Fibroblast of skin of scalp (primary cell): Measurements from ENCODE around the gene BRI3BP.
"Not testable (repeated sequence)": the region's sequence is repeated elsewhere in the genome, so short reads cannot be mapped to it uniquely, and the experiment has no call there.

ENCODE experiments used
- DNase-seq: peaks from one replicate; pipeline ENCODE4 v3.0.0-alpha.2; 2013

Gene BRI3BP

GRCh38 chr12:125069616-125070015 lies 76.2 kb downstream of the BRI3BP start:
- no peak for DNase-seq

DNA sequence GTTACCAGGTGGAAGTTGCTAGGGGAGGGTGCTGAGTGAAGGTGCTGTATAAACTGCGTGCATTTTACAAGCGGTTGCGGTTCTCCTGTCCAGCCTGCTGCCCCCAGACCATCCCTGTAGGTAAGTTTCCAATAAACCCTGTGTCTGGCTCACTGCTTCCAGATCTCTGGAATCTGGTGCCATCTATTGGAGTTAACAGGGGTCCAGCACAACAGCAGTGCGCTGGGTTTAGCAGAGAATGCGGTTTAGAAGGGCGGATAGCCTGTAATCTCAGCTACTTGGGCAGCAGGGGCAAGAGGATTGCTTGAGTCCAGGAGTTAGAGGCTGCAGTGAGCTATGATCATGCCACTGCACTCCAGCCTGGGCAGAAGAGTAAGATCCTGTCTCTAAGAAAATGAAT lies 76.7 kb downstream of the BRI3BP start:
- DNase-seq, result no peak

DNA sequence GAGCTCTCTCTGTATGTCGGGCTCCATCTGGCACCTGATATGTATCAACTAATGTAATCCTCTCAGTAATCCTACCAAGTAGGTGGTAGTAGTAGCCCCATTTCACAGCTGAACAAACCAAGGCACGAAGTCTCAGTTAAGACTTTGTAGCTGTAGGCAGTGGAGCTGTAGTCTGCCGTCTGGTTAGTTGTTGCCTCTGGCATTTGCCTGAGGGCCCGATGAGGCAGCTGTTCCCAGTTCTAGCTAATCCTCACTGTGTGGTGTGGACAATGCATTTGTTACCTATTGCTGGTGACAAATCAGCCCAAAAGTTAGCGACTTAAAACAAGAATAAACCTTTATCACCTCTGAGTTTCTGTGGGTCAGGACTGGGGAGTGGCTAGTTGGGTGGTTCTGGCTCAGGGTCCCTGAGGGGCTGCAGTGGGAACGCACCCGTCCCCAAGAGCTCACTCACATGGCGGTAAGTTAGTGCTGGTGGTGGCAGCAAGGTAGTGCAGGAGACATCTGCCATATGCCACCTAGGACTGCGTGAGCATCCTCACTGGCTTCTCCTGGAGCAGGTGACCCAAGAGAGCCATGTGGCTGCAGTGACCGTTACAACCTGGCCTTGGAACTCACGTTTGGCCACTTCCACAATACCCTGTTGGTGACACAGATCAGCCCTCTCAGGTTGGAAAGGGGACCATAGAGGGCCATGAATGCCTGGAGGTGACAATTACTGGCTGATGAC lies 77.4 kb downstream of the BRI3BP start:
- no peak for DNase-seq

- DNase-seq, result no peak
Observed at GRCh38 chr12:125071456-125071855, 78.0 kb downstream of the BRI3BP start.

DNA sequence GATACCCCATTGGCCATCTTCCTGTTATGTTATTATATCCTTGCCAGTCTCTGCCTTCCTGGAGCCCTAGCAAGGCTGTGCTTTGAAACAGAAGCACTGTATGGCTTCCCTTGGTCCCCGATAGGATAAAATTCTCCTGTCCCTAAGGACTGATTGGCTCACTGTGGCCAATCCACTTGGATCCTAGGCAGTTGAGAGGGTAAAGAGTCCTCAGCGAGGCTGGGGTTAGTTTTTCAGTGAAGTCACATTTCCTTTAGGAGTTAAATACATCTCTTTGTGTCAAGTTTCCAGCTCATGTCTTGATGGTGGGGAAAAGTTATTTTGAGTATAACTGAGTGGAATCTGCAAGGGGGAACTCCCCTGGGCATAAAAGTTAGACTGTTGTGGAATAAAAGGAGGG lies 79.1 kb downstream of the BRI3BP start:
- no peak for DNase-seq

GRCh38 chr12:125074294-125074693 lies 80.8 kb downstream of the BRI3BP start:
- DNase-seq, result not testable (repeated sequence)

DNA sequence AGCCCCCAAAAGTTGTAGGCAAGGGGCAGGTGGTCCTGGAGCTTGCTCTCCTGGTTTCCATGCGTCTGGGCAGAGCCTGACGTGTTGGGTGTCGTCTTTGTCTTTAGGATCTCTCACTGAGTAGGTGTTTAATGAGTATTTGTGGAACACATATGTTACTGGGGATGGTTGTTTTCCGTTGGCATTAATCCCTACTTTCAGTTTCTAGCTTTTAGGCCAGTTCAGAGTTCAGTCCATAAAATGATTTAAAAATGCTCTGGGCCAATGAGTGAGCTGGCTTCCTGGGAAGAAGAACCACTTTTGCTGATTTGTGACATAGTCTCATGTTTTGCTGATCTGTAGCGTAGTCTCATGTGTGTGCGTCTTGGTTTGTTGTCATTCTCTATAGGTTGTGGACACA lies 82.7 kb downstream of the BRI3BP start:
- no peak for DNase-seq

- no peak for DNase-seq
Observed at GRCh38 chr12:125079084-125079483, 85.6 kb downstream of the BRI3BP start.

GRCh38 chr12:125079648-125080645 lies 86.5 kb downstream of the BRI3BP start:
- no peak for DNase-seq
